Fibroblast of skin of right biceps (primary cell): ENCODE results near the gene RIOX2.

Experiments
- DNase-seq: peaks from one replicate; pipeline ENCODE4 v3.0.0-alpha.2; 2013

The RIOX2 gene

GRCh38 chr3:97988784-97989568 is 16.7 kb upstream of the RIOX2 start:
- DNase-seq = no peak

DNA sequence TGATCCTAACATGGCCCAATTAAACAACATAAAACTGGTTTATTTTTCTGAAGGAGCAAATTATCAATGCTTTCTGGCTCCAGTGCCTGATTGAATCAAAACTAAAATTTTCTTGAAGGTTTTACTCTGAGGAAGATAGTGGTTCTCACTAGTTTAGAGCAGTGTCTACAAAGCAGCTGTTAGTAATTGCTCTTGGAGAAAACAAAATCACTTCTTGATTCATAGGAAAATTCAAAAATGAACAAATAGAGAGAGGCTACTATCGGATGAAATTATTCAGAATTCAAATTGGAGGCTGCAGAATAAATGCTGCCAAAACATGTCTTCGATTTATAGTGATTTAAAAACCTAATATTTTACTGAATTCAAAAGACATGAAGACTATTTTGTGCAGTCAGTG is 15.1 kb upstream of the RIOX2 start:
- DNase-seq = no peak

GRCh38 chr3:97983933-97984491 is 11.8 kb upstream of the RIOX2 start:
- no peak for DNase-seq

GRCh38 chr3:97981886-97982285 is 9.7 kb upstream of the RIOX2 start:
- DNase-seq = no peak

DNA sequence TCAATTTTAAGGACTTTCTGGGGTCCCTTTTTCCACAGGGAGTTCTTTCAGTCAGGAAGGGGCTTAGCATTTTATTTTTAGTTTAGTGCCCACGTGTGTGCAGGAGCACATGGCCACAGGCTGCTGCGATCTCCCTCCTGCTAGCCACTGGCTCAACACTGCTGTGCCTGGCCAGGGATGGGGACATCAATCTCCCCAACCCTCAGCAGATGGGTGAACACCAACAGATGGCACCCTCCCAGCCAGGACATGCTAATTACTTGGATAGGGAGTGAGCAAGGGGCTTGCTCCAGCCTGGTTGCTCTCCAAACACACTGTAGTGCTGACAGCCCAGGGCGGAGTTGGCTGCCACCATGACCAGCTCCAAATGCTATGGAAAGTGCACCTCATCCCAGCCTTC is 7.4 kb upstream of the RIOX2 start:
- DNase-seq = no peak

DNA sequence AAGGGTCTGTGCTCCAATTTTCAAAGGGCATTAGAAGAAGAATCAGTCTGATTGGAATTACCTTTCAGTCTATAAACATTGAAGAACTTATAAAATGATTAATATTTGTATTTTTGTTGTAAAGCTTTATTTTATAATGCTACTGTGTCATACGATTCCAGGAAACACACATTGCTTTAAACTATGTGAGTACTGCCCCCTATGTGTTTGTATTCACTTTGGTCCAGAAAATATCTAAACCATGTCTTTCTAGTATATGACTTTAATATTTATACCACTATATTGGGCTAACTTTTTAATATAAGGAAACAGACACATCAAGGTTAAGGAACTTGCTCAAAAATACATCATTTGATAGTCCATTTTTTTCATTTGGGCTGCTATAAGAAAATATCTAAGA is 3.2 kb upstream of the RIOX2 start:
- DNase-seq = no peak

- no peak for DNase-seq
Observed at GRCh38 chr3:97974996-97975395, 2.8 kb upstream of the RIOX2 start.

DNA sequence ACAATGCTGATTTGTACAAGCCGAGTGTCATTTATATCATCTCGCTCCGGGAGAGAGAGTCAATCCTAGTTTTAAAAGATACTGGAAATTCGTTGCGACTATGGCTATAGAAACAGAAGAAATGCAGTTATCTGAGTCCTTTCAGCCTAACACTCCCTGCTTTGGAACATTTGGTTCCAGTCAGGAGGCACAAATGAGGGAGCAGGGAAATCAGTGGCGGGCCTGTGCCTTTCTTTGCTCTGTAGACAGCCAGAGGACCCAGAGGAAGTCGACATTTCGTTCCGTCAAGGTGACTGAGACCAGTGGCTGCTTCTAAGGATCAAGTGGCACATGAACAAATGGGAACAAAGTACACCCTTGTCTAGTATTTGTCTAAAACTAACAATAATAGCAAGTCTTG is 745 bp upstream of the RIOX2 start:
- no peak for DNase-seq

- DNase-seq = no peak
Observed at GRCh38 chr3:97970956-97971620, 1.1 kb downstream of the RIOX2 start.

- DNase-seq = peak; percentile 18
Observed at GRCh38 chr3:97970156-97970555, 2.1 kb downstream of the RIOX2 start.

DNA sequence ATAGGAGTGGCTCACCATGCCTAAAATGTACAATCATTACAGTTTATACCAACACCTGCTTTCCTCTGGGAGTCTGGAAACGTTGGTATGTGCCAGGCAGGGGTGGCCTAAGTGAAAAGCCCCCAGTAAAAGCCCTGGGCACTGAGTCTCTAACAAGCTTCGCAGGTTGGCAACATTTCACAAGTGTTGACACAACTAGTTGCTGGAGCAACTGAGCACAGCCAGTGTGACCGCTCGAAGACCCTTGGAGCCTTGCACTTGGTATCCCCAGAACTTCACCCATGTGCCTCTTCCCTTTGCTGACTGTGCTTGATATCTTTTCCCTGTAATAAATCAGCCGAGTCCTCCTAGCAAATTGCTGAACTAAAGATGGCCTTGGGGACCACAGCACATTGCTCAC is 2.7 kb downstream of the RIOX2 start:
- DNase-seq = no peak

DNA sequence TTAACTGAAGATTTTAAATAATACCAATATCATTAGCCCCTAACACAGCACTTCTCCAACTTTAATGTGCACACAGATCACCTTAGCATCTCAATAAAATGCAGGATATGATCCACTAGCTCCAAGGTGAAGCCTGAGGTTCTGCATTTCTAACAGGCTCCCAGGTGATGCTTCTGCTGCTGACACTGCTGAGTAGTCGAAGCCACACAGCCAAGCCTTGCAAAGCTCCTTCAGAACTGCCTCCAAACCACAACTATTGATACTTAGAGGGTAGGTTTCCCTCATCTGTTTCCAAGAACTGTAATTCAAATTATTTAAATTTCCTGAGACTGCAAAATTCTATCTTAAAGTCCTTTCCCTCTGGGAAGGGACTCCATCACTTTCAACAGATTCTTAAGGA is 3.9 kb downstream of the RIOX2 start:
- DNase-seq = no peak

DNA sequence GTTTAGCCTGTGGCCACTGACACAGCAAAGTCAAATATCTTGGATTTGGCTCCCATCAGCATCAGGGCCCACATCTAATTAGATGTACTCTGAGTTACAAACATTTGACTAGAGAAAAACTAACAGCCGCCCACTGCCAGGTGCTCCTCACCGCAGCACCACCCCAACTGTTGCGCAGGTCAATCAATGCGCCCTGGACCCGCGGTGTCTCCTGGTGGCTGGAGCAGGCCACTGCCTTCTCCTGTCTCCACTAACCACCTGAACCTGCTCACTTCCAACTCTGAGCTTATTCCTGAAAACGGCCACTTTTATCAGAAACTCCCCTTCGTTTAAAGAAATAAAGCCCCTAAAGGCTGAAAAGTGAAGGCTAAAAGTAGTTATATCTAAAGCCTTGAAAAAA is 4.3 kb downstream of the RIOX2 start:
- no peak for DNase-seq

DNA sequence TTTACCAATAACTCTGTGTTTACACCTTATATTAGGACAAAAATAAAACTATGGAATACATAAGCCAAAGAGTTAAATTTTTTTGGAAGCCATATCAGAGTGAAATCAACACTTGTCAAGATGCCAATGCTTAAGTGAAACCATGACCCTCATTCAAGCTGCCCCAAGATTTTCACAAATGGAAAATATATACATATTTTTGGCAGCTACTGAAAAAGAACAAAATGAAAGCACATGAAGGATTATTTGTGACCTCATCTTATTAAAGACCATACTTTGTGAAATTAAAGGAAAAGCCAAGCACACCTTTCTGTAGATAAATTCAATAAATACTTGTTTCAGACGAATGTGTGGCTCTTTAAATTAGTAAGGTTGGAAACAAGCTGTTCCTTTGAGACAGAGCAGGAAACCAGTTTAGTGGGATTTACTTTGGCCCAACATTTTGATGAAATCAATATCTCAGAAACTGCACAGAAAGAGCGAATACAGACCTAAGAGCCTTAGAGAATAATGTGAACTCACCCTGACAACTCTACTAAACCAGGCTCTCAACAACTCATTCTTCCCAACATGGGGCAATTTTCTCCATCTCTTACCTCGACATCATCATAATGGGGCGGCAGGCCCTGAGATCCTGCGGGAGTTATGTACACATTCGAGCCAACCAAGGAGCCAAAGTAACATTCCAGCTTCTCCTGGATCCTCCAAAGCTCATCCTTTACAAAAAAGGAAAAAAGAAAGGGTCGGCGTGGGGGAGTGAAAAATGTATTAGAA is 11.1 kb downstream of the RIOX2 start:
- DNase-seq = peak; percentile 29

DNA sequence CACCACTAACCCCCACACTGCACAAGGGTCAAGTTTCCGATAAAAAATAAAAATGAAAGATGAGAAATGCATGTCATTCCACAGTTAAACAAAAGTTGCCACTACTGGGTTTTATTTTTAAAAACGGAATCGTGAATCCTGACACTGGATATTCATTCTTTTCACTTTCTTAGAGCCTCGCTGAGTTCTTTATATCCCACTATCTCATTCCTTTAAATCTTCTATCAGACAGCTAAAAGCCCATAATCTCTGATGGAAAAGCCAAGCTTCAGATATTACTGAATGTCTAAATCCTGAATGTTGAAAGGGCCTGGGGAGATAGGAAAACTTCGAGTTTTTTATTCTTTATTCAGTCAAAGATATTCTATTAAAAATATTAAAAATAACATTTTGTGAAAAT is 11.7 kb downstream of the RIOX2 start:
- DNase-seq = no peak

DNA sequence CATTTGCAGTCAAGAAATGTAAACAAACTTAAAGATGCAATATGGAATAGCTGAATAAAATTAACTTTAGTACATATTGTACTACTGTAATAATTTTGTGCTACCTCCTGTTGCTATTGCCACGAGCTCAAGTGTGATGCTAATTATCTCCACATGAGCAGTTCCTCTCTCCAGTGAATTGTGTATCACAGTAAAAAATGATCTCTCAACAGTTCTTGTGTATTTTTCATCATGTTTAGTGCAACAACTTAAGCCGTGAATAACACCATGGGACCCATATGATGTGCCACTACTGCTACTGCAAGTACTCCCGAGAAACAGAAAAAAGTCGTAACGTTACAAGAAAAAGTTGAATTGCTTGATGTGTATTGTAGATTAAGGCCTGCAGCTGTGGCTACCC is 12.4 kb downstream of the RIOX2 start:
- DNase-seq = no peak

DNA sequence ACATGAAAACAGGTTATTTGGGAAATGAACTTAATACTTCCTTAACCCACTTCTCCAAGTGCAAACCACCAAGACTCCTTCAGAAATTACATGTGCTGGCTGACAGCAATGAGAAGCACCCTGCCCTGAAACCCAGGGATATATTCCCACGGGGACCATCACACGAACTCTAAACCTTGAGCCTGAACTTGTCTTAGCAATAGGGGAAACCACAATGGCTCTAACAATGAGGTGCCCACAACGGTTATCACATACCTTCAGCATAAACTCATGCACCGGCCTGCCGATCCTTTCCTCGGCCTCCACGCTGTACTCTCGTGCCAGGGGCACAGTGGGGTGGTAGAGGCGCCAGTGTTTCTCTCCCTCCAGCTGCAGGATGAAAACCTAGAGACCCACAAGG is 13.4 kb downstream of the RIOX2 start:
- DNase-seq = no peak

DNA sequence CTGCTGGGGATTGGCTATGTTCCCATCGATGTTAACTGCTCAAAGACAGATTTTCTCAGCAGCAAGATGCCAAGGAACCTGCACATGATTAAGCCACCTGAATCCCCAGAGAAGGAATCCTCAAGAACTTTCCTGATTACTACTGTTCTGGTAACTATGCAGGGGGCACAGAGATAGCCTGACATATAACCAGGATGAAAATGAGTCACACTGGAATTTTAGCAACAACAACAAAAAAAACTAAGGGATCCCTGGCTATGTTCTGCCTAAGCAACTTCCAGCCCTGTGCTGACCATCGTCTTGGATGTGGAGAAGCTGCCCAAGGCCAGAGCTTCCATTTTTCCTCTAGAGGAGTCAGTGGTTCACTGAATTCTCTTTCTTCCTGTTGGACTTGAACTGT is 13.8 kb downstream of the RIOX2 start:
- peak; percentile 43 for DNase-seq

- no peak for DNase-seq
Observed at GRCh38 chr3:97957617-97958311, 14.5 kb downstream of the RIOX2 start.

- no peak for DNase-seq
Observed at GRCh38 chr3:97956051-97956450, 16.2 kb downstream of the RIOX2 start.

DNA sequence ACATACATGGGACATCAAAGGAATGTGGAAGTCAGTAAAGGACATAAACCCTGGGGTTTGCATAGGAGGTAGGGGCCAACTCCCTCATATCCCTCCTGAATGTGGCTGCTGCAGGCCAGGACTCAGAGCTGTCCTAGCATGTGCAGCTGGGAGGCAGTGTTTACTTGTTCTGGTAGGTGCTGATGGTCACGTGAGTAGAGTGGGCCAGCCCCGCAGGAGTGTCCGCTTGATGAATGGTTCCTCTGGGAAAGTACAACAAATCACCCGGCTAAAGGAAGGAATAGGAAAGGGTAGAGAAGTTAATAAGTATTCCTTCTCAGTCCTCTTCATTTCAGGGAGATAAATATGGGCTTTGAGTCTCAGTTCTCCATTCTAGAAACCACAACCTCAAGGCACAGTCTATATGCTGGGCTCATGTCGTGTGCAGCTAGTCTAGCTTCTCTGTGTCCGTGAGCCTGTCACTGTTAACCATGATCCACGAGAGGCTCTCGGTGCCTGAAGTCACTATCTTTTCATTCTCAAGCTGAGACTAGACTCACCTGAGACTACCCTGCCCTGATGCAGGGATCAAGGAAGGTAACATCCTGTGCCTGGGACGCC is 17.9 kb downstream of the RIOX2 start:
- no peak for DNase-seq

DNA sequence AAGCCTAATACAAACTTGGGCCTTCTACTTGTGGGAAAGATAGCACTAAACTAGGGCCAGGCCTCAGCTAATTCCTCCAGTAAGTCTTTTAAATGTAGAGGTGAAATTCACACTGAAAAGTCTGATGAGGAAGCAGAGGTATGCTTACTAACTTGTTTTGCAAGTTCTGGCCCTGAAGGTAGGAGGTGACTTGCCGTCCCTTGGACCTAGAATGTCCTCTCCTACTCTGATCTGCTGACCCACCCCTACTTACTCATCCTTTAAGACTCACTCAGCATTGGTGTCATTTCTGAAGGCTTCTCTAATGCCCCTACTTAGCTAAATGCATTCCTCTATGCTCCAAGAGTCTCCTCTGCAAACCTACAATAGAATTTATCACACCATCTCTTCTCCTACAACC is 19.4 kb downstream of the RIOX2 start:
- no peak for DNase-seq

- no peak for DNase-seq
Observed at GRCh38 chr3:97952280-97952679, 20.0 kb downstream of the RIOX2 start.
